ENCODE measurements around the gene EML5. TPM values are rescaled to one million over a fixed set of nuclear protein-coding genes. Genes with fewer than 3 reads are reported as not detected.
A peak's percentile ranks its signal among the peaks of the same experiment; 100 is the strongest.

EML5 gene
- polyA plus RNA-seq, 1 experiment, result 3.6 TPM

GRCh38 chr14:88612981-88613380, 179.8 kb downstream of the EML5 start:
- Histone ChIP-seq H3K4me3 (ENCODE audit: low read depth, low read length) (no peak overlapping the region), H3K9me3 (ENCODE audit: control insufficient read depth, insufficient read depth, low read length) (no peaks in the 10 kb centered on the region), H3K27me3 (ENCODE audit: control insufficient read depth, insufficient read depth, low read length) (no peaks in the 10 kb centered on the region), H3K27ac (ENCODE audit: low read depth, low read length) (no peak overlapping the region)
- TF ChIP-seq CTCF (IDR thresholded peaks at IDR 0.05; ENCODE audit: low read depth, low read length), result no peak
- ChIA-PET POLR2A (no interaction called here), CTCF (interaction anchor here (0.6 kb wide), 1 partner anchor 575 kb away, joined by 3 read pairs; no protein-coding TSS in a partner anchor)
- no peak for DNase-seq (ENCODE audit: low read depth, low spot score)

GRCh38 chr14:88611878-88612277, 180.9 kb downstream of the EML5 start:
- TF ChIP-seq CTCF (IDR thresholded peaks at IDR 0.05; ENCODE audit: low read depth, low read length), result peak; percentile 23; the same call in 1 of the 2 replicates
- Histone ChIP-seq H3K4me3 (ENCODE audit: low read depth, low read length) (no peak overlapping the region), H3K27ac (ENCODE audit: low read depth, low read length) (no peak overlapping the region), H3K27me3 (ENCODE audit: control insufficient read depth, insufficient read depth, low read length) (no peaks in the 10 kb centered on the region), H3K9me3 (ENCODE audit: control insufficient read depth, insufficient read depth, low read length) (no peaks in the 10 kb centered on the region)
- POLR2A ChIA-PET, result no interaction called here
- DNase-seq (ENCODE audit: low read depth, low spot score), result no peak
- CTCF ChIA-PET, result no interaction called here

GRCh38 chr14:88607829-88608228, 184.9 kb downstream of the EML5 start:
- ChIA-PET POLR2A (no interaction called here), CTCF (no interaction called here)
- no peak for TF ChIP-seq CTCF (IDR thresholded peaks at IDR 0.05; ENCODE audit: low read depth, low read length)

GRCh38 chr14:88605594-88605993, 187.2 kb downstream of the EML5 start:
- DNase-seq (ENCODE audit: low read depth, low spot score), result no peak
- H3K27ac ChIP-seq (ENCODE audit: low read depth, low read length), result no peak overlapping the region

More at GRCh38 chr14:88607829-88608228, 184.9 kb downstream of the EML5 start:
- Histone ChIP-seq H3K27me3 (ENCODE audit: control insufficient read depth, insufficient read depth, low read length) (no peaks in the 10 kb centered on the region), H3K4me3 (ENCODE audit: low read depth, low read length) (no peak overlapping the region), H3K27ac (ENCODE audit: low read depth, low read length) (no peak overlapping the region), H3K9me3 (ENCODE audit: control insufficient read depth, insufficient read depth, low read length) (no peaks in the 10 kb centered on the region)
- DNase-seq (ENCODE audit: low read depth, low spot score), result no peak

GRCh38 chr14:88604212-88604611, 188.5 kb downstream of the EML5 start:
- H3K27me3 ChIP-seq (ENCODE audit: control insufficient read depth, insufficient read depth, low read length), result no peaks in the 10 kb centered on the region
- H3K27ac ChIP-seq (ENCODE audit: low read depth, low read length), result no peak overlapping the region
- ChIA-PET CTCF (interaction anchor here (0.7 kb wide), 1 partner anchor 23 kb away, joined by 4 read pairs; no protein-coding TSS in a partner anchor), POLR2A (no interaction called here)
- H3K4me3 ChIP-seq (ENCODE audit: low read depth, low read length), result no peak overlapping the region
- no peak for DNase-seq (ENCODE audit: low read depth, low spot score)
- TF ChIP-seq CTCF (IDR thresholded peaks at IDR 0.05; ENCODE audit: low read depth, low read length), result no peak
- H3K9me3 ChIP-seq (ENCODE audit: control insufficient read depth, insufficient read depth, low read length), result no peaks in the 10 kb centered on the region

More at GRCh38 chr14:88605594-88605993, 187.2 kb downstream of the EML5 start:
- Histone ChIP-seq H3K4me3 (ENCODE audit: low read depth, low read length) (no peak overlapping the region), H3K27me3 (ENCODE audit: control insufficient read depth, insufficient read depth, low read length) (no peaks in the 10 kb centered on the region), H3K9me3 (ENCODE audit: control insufficient read depth, insufficient read depth, low read length) (no peaks in the 10 kb centered on the region)
- ChIA-PET CTCF (no interaction called here), POLR2A (no interaction called here)
- TF ChIP-seq CTCF (IDR thresholded peaks at IDR 0.05; ENCODE audit: low read depth, low read length), result no peak
